LNCAP (cell line): Measurements from ENCODE around the gene ADAMTSL5.

Source experiments
- CTCF ChIP-seq: fragments of 450-650 bp; IDR thresholded peaks from 2 replicates; pipeline ENCODE4 v1.5.1; 2017; ENCODE audit warnings: mild to moderate bottlenecking

The ADAMTSL5 gene

GRCh38 chr19:1512671-1513498, at the start of gene ADAMTSL5:
Gene ADAMTSL5, minus strand, starts transcription at chr19:1513019. Its CDS starts 2,076 bp downstream, at chr19:1510943.
- TF ChIP-seq CTCF = no peak; the same call in 1 of the 2 replicates

GRCh38 chr19:1561236-1561842, 48.5 kb upstream of the ADAMTSL5 start:
- no peak for TF ChIP-seq CTCF

GRCh38 chr19:1560286-1560882, 47.6 kb upstream of the ADAMTSL5 start:
- TF ChIP-seq CTCF = no peak

GRCh38 chr19:1558552-1558951, 45.7 kb upstream of the ADAMTSL5 start:
- no peak for TF ChIP-seq CTCF

- TF ChIP-seq CTCF = no peak
Measured at GRCh38 chr19:1556390-1557070, 43.7 kb upstream of the ADAMTSL5 start.

GRCh38 chr19:1555487-1556389, 42.9 kb upstream of the ADAMTSL5 start:
- TF ChIP-seq CTCF = no peak
